NOMO-1 treated with DMSO at 0.1 percent for 48 hours (cell line): ENCODE measurements around the gene PRKCE.

Source experiments
- DNase-seq: peaks from one replicate; lab custom pipeline; 2025; ENCODE audit not compliant: unreplicated experiment; lab: John Stamatoyannopoulos, UW

The PRKCE gene

DNA sequence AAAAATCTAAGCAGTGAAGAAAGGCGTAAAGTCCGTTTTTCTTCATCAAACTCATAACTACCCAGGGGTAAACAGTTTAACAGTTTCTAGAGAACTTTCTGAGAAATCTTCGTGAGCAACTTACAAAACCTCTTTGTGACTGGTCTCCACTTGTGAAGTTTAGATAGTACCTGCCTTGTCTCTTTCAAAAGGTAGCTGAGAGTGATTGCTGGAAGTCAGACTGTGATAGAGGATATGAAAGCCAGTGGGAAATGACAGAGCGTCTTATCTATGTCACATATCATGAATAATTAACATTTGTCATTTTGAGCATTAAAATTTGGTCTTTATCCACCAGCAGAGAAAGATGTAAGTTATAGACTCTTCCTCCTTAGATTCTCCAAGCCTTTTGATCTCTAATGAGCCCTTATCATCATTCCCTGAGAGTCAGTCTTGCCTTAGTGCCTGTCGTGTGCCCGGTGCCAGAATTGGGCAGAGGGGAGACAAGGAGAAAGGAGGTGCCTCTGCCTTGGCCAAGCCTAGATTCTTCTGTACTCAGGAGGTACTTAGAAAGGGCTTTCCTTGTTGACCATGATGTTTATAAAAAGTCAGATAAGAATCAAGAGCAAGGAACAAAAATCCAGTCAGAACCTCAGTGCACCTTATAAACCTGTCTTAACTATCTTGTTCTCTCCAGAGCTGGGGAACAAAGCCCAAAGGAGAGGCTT is 440.6 kb downstream of the PRKCE start:
- DNase-seq, result no peak

- DNase-seq, result no peak
Observed at GRCh38 chr2:46094689-46095088, 443.2 kb downstream of the PRKCE start.

DNA sequence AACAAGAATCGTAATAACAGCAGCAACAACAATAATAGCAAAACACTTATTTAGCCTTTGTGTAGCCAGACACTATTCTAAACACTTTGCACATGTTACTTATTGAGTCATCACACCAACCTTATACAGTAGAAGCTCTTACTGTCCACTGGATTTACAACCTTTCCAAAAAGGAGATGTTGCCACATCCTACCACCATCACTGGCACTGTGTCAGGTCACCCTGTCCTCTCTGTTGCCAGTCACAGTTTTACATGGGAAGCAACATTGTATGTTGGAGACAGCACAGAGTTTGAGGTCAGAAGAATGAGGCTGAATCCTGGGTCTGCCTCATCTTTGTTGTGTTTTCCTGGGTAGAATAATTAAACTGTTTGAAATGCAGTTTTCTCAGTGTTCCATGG is 444.4 kb downstream of the PRKCE start:
- peak; percentile 58 for DNase-seq

- peak; percentile 23 for DNase-seq
Observed at GRCh38 chr2:46096260-46096659, 444.8 kb downstream of the PRKCE start.

- DNase-seq, result no peak
Observed at GRCh38 chr2:46097714-46098480, 446.4 kb downstream of the PRKCE start.

DNA sequence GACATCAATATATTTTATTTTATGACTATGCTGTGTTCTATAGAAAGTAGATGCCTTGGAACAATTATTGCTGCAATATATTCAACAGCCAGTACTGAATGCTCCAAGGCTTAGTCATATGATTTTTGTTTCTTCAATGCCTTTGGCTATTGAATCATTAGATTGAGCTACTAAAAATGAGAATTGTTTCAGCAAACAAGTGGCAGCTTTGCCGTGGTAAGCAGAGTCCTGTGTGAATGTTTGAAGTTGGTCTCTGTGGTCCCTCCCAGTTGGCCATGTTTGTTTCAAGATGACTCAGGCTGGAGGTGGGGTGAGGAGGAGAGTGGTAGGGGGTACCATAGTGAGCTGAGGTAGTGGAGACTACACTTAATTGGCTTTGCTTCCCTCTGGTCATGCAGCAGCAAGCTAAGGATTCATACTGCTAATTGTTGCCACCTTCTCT is 447.2 kb downstream of the PRKCE start:
- DNase-seq, result no peak

- no peak for DNase-seq
Observed at GRCh38 chr2:46101557-46102220, 450.2 kb downstream of the PRKCE start.

- DNase-seq, result no peak
Observed at GRCh38 chr2:46106690-46107089, 455.2 kb downstream of the PRKCE start.

DNA sequence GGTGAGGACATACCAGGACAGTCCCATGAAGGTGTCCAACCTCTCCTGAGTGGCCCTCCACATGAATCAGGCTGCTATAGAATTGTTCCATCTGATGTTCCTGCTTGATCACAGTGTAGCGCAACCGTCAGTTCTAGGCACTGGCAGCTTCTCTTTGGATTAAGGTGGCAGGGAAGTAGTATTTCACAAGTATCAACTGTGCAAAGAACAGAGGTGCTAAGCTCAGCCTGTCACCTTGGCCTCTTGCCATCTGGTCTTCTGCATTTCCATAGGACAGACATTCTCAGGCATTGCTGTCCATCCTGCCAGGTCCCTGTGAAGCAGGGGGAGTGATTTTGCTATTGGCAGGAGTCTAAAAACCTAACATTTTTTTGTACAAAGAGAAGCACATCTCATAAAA is 463.5 kb downstream of the PRKCE start:
- DNase-seq, result no peak

DNA sequence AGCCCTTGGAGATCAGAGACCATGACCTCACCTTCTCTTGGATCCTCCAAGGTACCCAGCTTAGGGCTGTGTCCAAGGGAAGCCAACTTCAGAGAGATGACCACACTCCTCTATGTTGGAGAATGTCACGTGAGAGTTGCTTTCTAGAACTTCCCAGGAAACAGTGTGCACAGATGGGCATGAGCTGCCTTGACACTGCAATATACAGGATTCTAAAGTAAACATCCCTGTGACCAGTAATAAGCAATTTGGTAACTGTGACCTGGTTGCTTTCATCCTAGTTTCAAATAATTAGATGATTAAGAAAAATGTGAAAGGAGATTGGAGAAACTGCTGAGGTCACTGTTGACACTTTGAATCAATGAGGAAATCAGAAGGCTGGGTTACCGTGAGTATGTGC is 464.7 kb downstream of the PRKCE start:
- no peak for DNase-seq

DNA sequence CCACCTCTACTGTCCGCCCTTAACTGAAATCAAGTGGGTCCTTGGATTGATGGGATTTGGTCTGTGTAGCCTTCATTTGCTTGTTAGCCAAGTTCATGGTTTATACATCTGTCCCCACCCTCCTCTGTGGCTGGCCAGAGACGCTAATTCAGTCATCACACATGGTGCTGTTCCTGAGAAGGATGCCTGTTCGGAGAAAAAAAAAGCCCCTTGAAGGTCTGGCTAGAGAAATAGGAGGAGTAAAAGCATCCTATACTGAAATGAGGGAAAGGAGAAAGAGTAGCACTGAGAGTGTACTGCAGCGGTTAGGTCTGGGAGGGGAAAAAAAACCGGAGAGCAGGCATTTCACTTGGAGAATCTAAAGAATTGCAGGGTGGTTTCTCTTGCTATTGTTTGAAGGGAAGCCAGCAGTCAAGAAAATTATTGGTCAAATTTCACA is 465.1 kb downstream of the PRKCE start:
- DNase-seq, result no peak

DNA sequence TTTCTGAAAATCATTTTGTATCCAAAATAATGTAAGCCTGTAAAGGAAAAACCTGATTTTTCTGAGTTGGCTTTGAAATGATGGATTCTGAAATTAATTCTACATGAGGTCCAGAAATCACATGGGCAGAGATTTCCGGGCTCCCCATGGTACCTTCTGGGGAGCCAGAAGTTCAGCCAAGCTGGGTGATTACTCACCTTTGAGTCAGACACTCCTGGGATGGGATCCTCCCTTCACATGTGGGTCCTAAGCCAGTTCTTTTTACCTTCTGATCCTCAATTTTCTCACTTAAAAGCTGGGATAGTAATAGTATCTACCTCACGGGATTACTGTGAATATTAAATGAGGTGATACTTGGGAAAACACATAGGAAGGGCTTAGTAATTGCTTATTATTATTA is 465.9 kb downstream of the PRKCE start:
- no peak for DNase-seq

DNA sequence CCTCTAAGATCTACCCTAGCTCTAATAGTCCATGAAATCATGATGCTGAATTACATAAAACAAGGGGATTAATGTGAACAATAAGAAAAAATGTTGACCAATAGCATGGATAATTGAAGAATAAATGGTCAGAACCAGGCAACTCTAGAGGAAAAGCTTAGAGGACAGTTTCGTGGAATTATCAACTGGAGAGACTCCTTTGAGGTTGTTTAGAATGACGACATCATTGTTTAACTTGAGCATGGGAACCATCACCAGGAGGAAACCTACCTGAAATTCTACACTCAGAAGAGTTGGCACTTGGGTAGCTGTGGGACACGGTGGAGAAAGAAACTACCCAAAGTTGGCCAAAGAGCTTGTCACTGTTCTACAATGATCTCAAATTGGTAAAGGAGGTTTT is 466.5 kb downstream of the PRKCE start:
- DNase-seq, result no peak

GRCh38 chr2:46118656-46119371 is 467.3 kb downstream of the PRKCE start:
- no peak for DNase-seq

DNA sequence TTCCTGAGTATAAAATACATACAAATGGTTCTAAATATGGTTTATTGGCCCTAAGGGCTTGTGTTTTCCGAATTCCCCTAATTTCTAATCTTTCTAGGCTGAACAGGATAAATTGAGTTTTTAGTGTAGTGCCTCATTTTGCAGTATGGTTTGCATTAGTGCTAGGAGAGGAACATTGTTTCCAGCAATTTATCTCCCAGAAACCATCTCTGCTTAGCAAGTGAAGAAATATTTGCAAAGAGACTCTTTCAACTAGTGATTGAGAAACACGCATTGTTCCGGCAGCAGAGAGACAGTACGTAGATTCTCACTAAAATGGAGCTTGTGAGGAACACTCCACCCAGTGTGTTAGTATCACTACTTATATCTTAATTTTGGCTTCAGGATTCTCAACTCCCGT is 468.0 kb downstream of the PRKCE start:
- peak; percentile 42 for DNase-seq

DNA sequence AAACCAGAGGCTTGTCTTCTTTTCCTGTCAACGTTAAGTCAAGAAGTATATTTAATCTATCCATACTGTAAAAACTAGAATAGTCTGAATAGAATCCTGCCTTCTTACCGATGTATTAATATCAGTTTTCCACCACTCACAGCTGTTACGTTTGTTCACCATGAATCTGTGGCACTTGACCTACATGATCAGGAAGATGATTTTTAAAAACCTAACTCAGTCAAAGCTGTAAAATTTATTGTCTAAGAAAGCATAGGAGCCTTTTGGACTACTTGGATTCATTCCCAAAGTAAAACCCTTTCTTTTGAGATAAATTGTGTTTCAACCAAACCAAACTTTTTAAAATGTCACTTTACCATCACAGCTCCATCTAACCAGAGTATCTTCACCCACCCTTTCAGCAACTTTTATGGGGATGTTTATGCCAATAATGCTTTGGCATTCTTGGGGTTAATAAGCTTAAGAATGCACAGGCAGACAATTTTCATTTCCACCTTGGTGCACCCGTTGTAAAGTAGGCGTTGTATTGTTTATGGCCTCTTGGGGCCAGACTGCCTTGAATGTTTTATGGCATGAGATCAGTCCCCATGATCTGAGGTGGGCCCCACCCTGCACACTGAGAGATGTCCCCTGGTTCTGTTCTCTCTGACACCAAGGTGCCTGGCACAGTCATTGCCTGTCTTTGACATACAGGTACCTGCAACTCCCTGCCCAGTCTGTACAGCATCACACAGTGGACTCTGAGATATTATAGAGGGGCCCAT is 469.5 kb downstream of the PRKCE start:
- DNase-seq, result no peak

- no peak for DNase-seq
Observed at GRCh38 chr2:46122318-46122976, 471.0 kb downstream of the PRKCE start.

GRCh38 chr2:46123013-46123412 is 471.5 kb downstream of the PRKCE start:
- DNase-seq, result no peak

DNA sequence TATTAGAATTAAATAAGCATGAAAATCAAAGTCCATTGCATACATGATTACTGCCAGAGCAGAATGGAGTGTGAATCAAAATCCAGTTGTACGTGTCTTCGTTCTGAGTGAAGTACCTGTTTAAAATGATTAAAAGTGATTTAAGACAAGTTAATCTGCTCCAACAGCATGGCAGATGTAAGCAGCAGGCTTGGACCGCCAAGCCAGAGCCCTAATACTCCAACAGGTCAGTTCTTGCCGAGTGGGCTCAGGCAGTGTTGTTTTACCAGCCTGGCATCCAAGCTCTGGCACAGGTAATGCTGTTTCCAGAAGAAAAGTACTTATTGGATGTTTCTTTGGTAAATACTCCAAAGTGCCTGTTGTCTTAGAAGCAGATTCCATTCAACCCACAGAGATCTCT is 474.3 kb downstream of the PRKCE start:
- no peak for DNase-seq

DNA sequence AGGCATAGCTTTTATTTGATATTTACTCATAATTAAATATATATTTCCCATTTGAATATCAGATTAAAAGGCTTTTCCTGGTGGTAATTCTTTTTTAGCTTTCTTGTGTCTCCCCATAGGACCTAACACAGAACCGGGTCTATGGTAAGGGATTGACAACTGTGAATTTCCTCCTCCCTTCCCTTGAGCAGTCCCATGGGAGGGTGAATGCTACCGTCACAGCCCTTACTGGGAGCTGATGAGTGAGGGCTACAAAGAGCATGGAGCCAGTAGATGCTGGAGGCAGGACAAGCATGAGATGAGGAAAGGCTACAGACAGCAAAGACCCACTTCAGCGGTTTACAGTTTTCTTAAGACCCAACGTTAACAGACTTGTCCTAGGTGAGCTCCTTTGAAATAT is 475.1 kb downstream of the PRKCE start:
- DNase-seq, result no peak
